GM10266 (cell line): ENCODE data around the gene AKT2.

Experiments
- DNase-seq: peaks from one replicate; pipeline ENCODE4 v3.0.0; 2012; ENCODE audit errors: extremely low spot score
- TF ChIP-seq, protein P1 (sequence below): IDR thresholded peaks from 2 replicates; pipeline ENCODE4 v1.5.1; 2012; ENCODE audit warnings: mild to moderate bottlenecking, low read depth; ENCODE audit not compliant: control insufficient read depth, insufficient read depth; ENCODE audit errors: missing control alignments

Gene AKT2

GRCh38 chr19:40321566-40322270 lies 36.6 kb upstream of the AKT2 start:
- DNase-seq = no peak
- TF ChIP-seq, protein P1, sequence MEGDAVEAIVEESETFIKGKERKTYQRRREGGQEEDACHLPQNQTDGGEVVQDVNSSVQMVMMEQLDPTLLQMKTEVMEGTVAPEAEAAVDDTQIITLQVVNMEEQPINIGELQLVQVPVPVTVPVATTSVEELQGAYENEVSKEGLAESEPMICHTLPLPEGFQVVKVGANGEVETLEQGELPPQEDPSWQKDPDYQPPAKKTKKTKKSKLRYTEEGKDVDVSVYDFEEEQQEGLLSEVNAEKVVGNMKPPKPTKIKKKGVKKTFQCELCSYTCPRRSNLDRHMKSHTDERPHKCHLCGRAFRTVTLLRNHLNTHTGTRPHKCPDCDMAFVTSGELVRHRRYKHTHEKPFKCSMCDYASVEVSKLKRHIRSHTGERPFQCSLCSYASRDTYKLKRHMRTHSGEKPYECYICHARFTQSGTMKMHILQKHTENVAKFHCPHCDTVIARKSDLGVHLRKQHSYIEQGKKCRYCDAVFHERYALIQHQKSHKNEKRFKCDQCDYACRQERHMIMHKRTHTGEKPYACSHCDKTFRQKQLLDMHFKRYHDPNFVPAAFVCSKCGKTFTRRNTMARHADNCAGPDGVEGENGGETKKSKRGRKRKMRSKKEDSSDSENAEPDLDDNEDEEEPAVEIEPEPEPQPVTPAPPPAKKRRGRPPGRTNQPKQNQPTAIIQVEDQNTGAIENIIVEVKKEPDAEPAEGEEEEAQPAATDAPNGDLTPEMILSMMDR = no peak

DNA sequence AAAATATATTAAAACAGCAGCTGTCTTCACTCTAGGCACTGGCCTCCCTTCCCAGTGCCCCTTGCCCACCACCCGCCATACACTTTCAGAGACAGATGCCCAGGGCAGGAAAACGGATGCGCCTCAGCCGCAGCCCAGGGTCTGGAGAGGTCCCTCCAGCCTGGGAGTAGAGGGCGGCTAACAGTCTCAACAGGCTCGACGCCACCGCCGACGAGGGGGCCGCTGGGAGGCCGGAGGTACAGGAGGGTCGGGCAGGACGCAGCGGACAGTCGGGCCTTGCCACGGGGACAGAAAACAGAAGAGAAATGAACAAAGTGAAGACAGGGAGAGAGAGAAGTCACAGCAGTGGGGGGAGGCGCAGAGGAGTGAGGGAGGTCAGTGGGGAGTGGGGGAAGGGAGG lies 35.9 kb upstream of the AKT2 start:
- TF ChIP-seq, protein P1 = no peak
- DNase-seq = no peak

GRCh38 chr19:40320558-40320935 lies 35.4 kb upstream of the AKT2 start:
- no peak for DNase-seq
- TF ChIP-seq, protein P1 = no peak

DNA sequence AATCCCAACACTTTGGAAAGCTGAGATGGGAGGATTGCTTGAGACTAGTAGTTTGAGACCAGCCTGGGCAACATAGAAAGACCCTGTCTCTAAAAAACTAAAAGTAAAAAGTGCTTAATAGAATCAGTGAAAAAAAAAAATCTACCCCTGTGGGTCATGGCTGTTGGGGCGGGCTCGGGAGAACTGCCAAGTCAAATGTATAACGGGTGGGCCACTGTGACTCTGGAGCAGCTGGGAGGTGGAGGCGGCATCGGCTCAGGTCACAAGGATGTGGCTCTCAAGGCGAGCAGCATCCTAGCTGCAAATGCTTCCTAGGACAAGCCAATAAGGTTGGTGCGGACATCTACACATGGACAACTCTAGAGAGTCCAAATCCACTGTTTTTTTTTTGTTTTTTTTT lies 32.2 kb upstream of the AKT2 start:
- TF ChIP-seq, protein P1 = no peak
- DNase-seq = no peak

DNA sequence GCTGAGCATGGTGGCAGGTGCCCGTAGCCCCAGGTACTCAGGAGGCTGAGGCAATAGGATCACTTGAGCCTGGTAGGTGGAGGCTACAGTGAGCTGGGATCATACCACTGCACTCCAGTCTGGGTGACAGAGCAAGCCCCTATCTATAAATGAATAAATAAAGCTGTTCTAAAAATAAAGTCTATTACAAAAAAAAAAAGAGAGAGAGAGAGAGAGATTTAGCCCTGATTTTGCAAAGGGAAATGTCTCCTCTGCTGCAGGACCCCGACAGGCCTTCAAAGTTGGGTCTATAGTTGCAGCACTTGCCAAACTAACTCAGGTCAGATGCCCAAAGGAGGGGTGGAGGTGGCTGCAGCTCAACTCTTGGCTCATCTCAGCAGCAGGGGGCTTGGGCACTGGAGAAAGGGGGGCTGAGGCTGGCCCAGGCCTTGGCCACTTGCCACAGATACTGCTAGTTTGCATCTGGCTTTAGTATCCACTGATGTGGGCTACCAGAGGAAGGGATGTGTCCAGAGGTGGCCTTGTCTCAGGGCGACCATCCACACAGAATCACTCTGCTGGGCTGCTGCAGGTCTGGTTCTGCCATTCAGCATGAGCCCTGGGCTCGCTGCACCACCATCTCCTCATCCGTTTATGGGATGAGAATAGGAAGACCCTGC lies 30.8 kb upstream of the AKT2 start:
- TF ChIP-seq, protein P1 = no peak
- DNase-seq = no peak

DNA sequence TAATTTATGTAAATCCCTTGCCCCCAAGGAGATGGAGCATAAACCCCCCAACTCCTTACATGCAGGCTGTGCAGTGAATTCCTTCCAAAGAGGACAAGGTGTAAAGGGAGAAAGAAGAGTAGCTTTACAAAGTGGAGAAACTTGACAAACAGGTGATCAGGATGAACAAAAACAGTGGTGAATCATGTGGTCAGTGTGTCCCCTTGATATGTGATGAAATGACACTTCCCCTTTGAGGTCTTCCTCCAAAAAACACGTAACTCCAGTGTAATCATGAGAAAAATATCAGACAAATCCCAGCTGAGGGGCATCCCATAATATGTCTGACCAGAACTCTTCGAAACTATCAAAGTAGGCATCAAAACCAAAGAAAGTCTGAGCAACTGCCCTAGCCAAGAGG lies 29.5 kb upstream of the AKT2 start:
- TF ChIP-seq, protein P1 = no peak

GRCh38 chr19:40313229-40313983 lies 28.3 kb upstream of the AKT2 start:
- TF ChIP-seq, protein P1 = no peak
- no peak for DNase-seq

More for the DNA sequence above, 29.5 kb upstream of the AKT2 start:
- no peak for DNase-seq
